Naive thymus-derived CD4-positive, alpha-beta T cell (primary cell): ENCODE data around the gene FIGNL2. TPM values are rescaled to one million over a fixed set of nuclear protein-coding genes. Genes with fewer than 3 reads are reported as not detected.
A peak's percentile ranks its signal among the peaks of the same experiment; 100 is the strongest.

Source experiments
- ATAC-seq: fragments of 150-1000 bp; cut with Tn5 transposase; 2 replicates; pipeline ENCODE4 v1.10.0; 2021; ENCODE audit warnings: mild to moderate bottlenecking, moderate library complexity
- CTCF ChIA-PET: fragments of 350-600 bp; sonication (Branson Sonifier 250); formaldehyde crosslinking; loops from one replicate; lab custom pipeline; 2021; ENCODE audit warnings: antibody characterized with exemption; lab: Charles Lee
- POLR2A ChIA-PET: fragments of 350-600 bp; sonication (Branson Sonifier 250); formaldehyde crosslinking; loops from one replicate; lab custom pipeline; 2021; ENCODE audit warnings: antibody characterized with exemption, inconsistent platforms; lab: Charles Lee
- DNase-seq, 9 donors: peaks; one replicate each; pipeline versions ENCODE4 v3.0.0 to v3.0.0-alpha.2; 2020 to 2022; ENCODE audit warnings: mixed read lengths in 1 of 9
- H3K27ac ChIP-seq: one replicate; pipeline ENCODE4 v1.7.0; 2013; ENCODE audit warnings: mild to moderate bottlenecking, low read depth, low read length, moderate library complexity
- H3K27me3 ChIP-seq, 2 donors: one replicate each; pipeline ENCODE4 v1.7.0; 2013; ENCODE audit warnings: low read length in 2 of 2, mild to moderate bottlenecking in 2 of 2, moderate library complexity in 2 of 2; ENCODE audit not compliant: control insufficient read depth in 2 of 2, insufficient read depth in 2 of 2
- H3K36me3 ChIP-seq, 3 experiments: 1 replicate in 2 of 3; 2 replicates in 1 of 3; pipeline ENCODE4 v1.7.0; 2013; ENCODE audit warnings: low read length in 3 of 3, mild to moderate bottlenecking in 3 of 3, moderate library complexity in 1 of 3; ENCODE audit not compliant: insufficient read depth in 3 of 3, control insufficient read depth in 2 of 3
- H3K4me1 ChIP-seq, 2 donors: one replicate each; pipeline ENCODE4 v1.7.0; 2013; ENCODE audit warnings: low read length in 2 of 2, mild to moderate bottlenecking in 2 of 2, moderate library complexity in 1 of 2; ENCODE audit not compliant: control insufficient read depth in 2 of 2, insufficient read depth in 2 of 2
- H3K4me3 ChIP-seq: 2 replicates; pipeline ENCODE4 v1.7.0; 2013; ENCODE audit warnings: mild to moderate bottlenecking, low read length
- H3K9me3 ChIP-seq, 3 experiments: 1 replicate in 2 of 3; 2 replicates in 1 of 3; pipeline ENCODE4 v1.7.0; 2013; ENCODE audit warnings: low read length in 3 of 3; ENCODE audit not compliant: control insufficient read depth in 2 of 3
- H3K27ac Mint-ChIP-seq, 9 donors: one replicate each; pipeline ENCODE4 v1.8.0; 2020 to 2022; ENCODE audit warnings: mixed read lengths in 9 of 9, mild to moderate bottlenecking in 8 of 9, moderate library complexity in 5 of 9, inconsistent platforms in 2 of 9
- H3K27me3 Mint-ChIP-seq, 5 donors: one replicate each; pipeline ENCODE4 v1.8.0; 2021 to 2022; ENCODE audit warnings: mixed read lengths in 5 of 5, mild to moderate bottlenecking in 1 of 5
- H3K36me3 Mint-ChIP-seq, 5 donors: one replicate each; pipeline ENCODE4 v1.8.0; 2020 to 2022; ENCODE audit warnings: mixed read lengths in 5 of 5, mild to moderate bottlenecking in 3 of 5, inconsistent platforms in 1 of 5
- H3K4me1 Mint-ChIP-seq, 7 donors: one replicate each; pipeline ENCODE4 v1.8.0; 2020 to 2022; ENCODE audit warnings: mixed read lengths in 7 of 7, mild to moderate bottlenecking in 3 of 7, inconsistent platforms in 1 of 7
- H3K4me3 Mint-ChIP-seq, 10 donors: one replicate each; pipeline ENCODE4 v1.8.0; 2020 to 2022; ENCODE audit warnings: mild to moderate bottlenecking in 10 of 10, mixed read lengths in 10 of 10, moderate library complexity in 6 of 10, inconsistent platforms in 2 of 10
- H3K9me3 Mint-ChIP-seq, 11 donors: one replicate each; pipeline ENCODE4 v1.8.0; 2020 to 2022; ENCODE audit warnings: mixed read lengths in 11 of 11, mild to moderate bottlenecking in 4 of 11, inconsistent platforms in 1 of 11, moderate library complexity in 1 of 11
- intact Hi-C, 2 donors: fragments of 100-400 bp; cut with micrococcal nuclease; formaldehyde crosslinking; loops; one replicate each; pipeline ENCODE4 v1.15.1; 2023
- polyA plus RNA-seq, 2 donors: library from polyadenylated mRNA; unstranded; fragments of 300-500 nt; fragmentation: Illumina TruSeq; gene quantifications; one replicate each; pipeline ENCODE4 v1.2.3, GENCODE V29; 2021
- total RNA-seq, 6 experiments: library from RNA in 5 of 6; stranded (reverse) in 5 of 6; gene quantifications; 1 replicate in 5 of 6; 2 replicates in 1 of 6; pipeline ENCODE4 v1.2.3 and lab custom pipeline; 2021 to 2026

The FIGNL2 gene
- total and polyA plus RNA-seq, 7 experiments from 2014 or later, result 0.07 to 2.1 (median 1.3) TPM; not detected in 1

GRCh38 chr12:51813931-51814310 is 34.6 kb downstream of the FIGNL2 start:
- H3K4me3 ChIP-seq, result peak overlapping the region; percentile 41
- H3K27ac ChIP-seq, result no peak overlapping the region
- ATAC-seq (no peak), DNase-seq (no peak)
- intact Hi-C loops, result loop anchor here (1.0 to 2.0 kb wide), 3 partner anchors 33 to 393 kb away; partner anchors contain the start of gene SLC4A8 (in 1 of the 2)
- H3K27me3 Mint-ChIP-seq, result peaks cover 0 to 51% (median 0%) of the 10 kb centered on the region in 5 donors
- H3K9me3 ChIP-seq, result no peaks in the 10 kb centered on the region
- CTCF ChIA-PET, result interaction anchor here (0.7 to 2.9 kb wide), 4 partner anchors 10 to 393 kb away, joined by 3 to 12 read pairs (median 6); no protein-coding TSS in a partner anchor
- H3K36me3 Mint-ChIP-seq, result peaks cover 0 to 1% (median 0%) of the 10 kb centered on the region in 5 donors
- H3K27ac Mint-ChIP-seq, result peak overlapping the region in 2 of 9 donors; percentile 31 to 90
- no peaks in the 10 kb centered on the region for H3K36me3 ChIP-seq
- peaks cover 9 to 18% (median 10%) of the 10 kb centered on the region in 7 donors for H3K4me1 Mint-ChIP-seq
- H3K4me1 ChIP-seq, result peaks cover 4 to 7% of the 10 kb centered on the region in 2 donors
- peaks cover 0 to 3% (median 0%) of the 10 kb centered on the region in 11 donors for H3K9me3 Mint-ChIP-seq
- no peaks in the 10 kb centered on the region for H3K27me3 ChIP-seq
- peak overlapping the region; percentile 5 to 83 (median 62) for H3K4me3 Mint-ChIP-seq
- POLR2A ChIA-PET, result interaction anchor here (0.6 to 1.3 kb wide), 6 partner anchors 9 to 23 kb away, joined by 3 to 4 read pairs (median 3); no protein-coding TSS in a partner anchor

- H3K4me3 ChIP-seq, result no peak overlapping the region
- no peak overlapping the region for H3K27ac ChIP-seq
- no peaks in the 10 kb centered on the region for H3K9me3 ChIP-seq
- H3K36me3 ChIP-seq, result no peaks in the 10 kb centered on the region
- ChIA-PET POLR2A (interaction anchor here (1.0 kb wide), 1 partner anchor 9 kb away, joined by 3 read pairs; no protein-coding TSS in a partner anchor), CTCF (interaction anchor here (0.7 to 2.9 kb wide), 3 partner anchors 11 to 146 kb away, joined by 3 to 12 read pairs (median 4); no protein-coding TSS in a partner anchor)
- peaks cover 0 to 47% (median 0%) of the 10 kb centered on the region in 5 donors for H3K27me3 Mint-ChIP-seq
- peaks cover 0 to 3% (median 0%) of the 10 kb centered on the region in 11 donors for H3K9me3 Mint-ChIP-seq
- H3K27me3 ChIP-seq, result no peaks in the 10 kb centered on the region
- intact Hi-C loops, result no loop called here
- H3K4me1 Mint-ChIP-seq, result peaks cover 9 to 18% (median 10%) of the 10 kb centered on the region in 7 donors
- peaks cover 0 to 1% (median 0%) of the 10 kb centered on the region in 5 donors for H3K36me3 Mint-ChIP-seq
- peak overlapping the region; percentile 37 to 83 (median 65) for H3K4me3 Mint-ChIP-seq
- peak overlapping the region in 1 of 9 donors; percentile 46 for H3K27ac Mint-ChIP-seq
- ATAC-seq (no peak), DNase-seq (no peak)
- peaks cover 4 to 7% of the 10 kb centered on the region in 2 donors for H3K4me1 ChIP-seq
Measured at GRCh38 chr12:51812871-51813270, 35.6 kb downstream of the FIGNL2 start.

- CTCF ChIA-PET, result no interaction called here
- peak overlapping the region in 1 of 10 donors; percentile 36 for H3K4me3 Mint-ChIP-seq
- POLR2A ChIA-PET, result interaction anchor here (0.6 to 1.9 kb wide), 2 partner anchors 9 to 121 kb away, joined by 3 to 8 read pairs; no protein-coding TSS in a partner anchor
Measured at GRCh38 chr12:51811203-51812202, 37.0 kb downstream of the FIGNL2 start.

GRCh38 chr12:51809193-51809592 is 39.3 kb downstream of the FIGNL2 start:
- Histone ChIP-seq H3K27ac (no peak overlapping the region), H3K27me3 (no peaks in the 10 kb centered on the region), H3K9me3 (no peaks in the 10 kb centered on the region), H3K4me1 (no peaks in the 10 kb centered on the region), H3K4me3 (no peak overlapping the region), H3K36me3 (no peaks in the 10 kb centered on the region)
- ChIA-PET CTCF (interaction anchor here (0.8 kb wide), 1 partner anchor 10 kb away, joined by 3 read pairs; no protein-coding TSS in a partner anchor), POLR2A (no interaction called here)
- Mint-ChIP-seq H3K4me1 (peaks cover 0 to 5% (median 0%) of the 10 kb centered on the region in 7 donors), H3K27me3 (peaks cover 0 to 19% (median 0%) of the 10 kb centered on the region in 5 donors), H3K9me3 (no peaks in the 10 kb centered on the region), H3K36me3 (peaks cover 0 to 4% (median 0%) of the 10 kb centered on the region in 5 donors), H3K27ac (peak overlapping the region in 1 of 9 donors; percentile 6), H3K4me3 (no peak overlapping the region)
- intact Hi-C loops, result no loop called here
- DNase-seq, result no peak
- no peak for ATAC-seq

More at GRCh38 chr12:51811203-51812202, 37.0 kb downstream of the FIGNL2 start:
- peak overlapping the region in 1 of 9 donors; percentile 41 for H3K27ac Mint-ChIP-seq
- intact Hi-C loops, result no loop called here
- H3K27me3 Mint-ChIP-seq, result peaks cover 0 to 33% (median 3%) of the 10 kb centered on the region in 5 donors
- Histone ChIP-seq H3K4me1 (peaks cover 4 to 7% of the 10 kb centered on the region in 2 donors), H3K4me3 (no peak overlapping the region), H3K9me3 (no peaks in the 10 kb centered on the region), H3K36me3 (no peaks in the 10 kb centered on the region), H3K27ac (no peak overlapping the region), H3K27me3 (no peaks in the 10 kb centered on the region)
- peaks cover 0 to 3% (median 0%) of the 10 kb centered on the region in 11 donors for H3K9me3 Mint-ChIP-seq
- H3K36me3 Mint-ChIP-seq, result peaks cover 0 to 2% (median 0%) of the 10 kb centered on the region in 5 donors
- ATAC-seq (no peak), DNase-seq (no peak)
- peaks cover 9 to 15% (median 10%) of the 10 kb centered on the region in 7 donors for H3K4me1 Mint-ChIP-seq

GRCh38 chr12:51806896-51807295 is 41.6 kb downstream of the FIGNL2 start:
- H3K9me3 ChIP-seq, result no peaks in the 10 kb centered on the region
- ATAC-seq (no peak), DNase-seq (no peak)
- intact Hi-C loops, result no loop called here
- CTCF ChIA-PET, result interaction anchor here (1.0 kb wide), 1 partner anchor 14 kb away, joined by 3 read pairs; no protein-coding TSS in a partner anchor
- no peaks in the 10 kb centered on the region for H3K4me1 ChIP-seq
- Mint-ChIP-seq H3K27me3 (peaks cover 0 to 10% (median 0%) of the 10 kb centered on the region in 5 donors), H3K4me1 (no peaks in the 10 kb centered on the region), H3K4me3 (no peak overlapping the region), H3K9me3 (no peaks in the 10 kb centered on the region), H3K36me3 (peaks cover 0 to 4% (median 0%) of the 10 kb centered on the region in 5 donors), H3K27ac (no peak overlapping the region)
- POLR2A ChIA-PET, result no interaction called here
- H3K27me3 ChIP-seq, result no peaks in the 10 kb centered on the region
- H3K36me3 ChIP-seq, result no peaks in the 10 kb centered on the region
- H3K4me3 ChIP-seq, result no peak overlapping the region
- H3K27ac ChIP-seq, result no peak overlapping the region

- Histone ChIP-seq H3K4me1 (no peaks in the 10 kb centered on the region), H3K27me3 (no peaks in the 10 kb centered on the region), H3K9me3 (no peaks in the 10 kb centered on the region), H3K27ac (no peak overlapping the region), H3K36me3 (no peaks in the 10 kb centered on the region), H3K4me3 (no peak overlapping the region)
- ChIA-PET POLR2A (no interaction called here), CTCF (no interaction called here)
- Mint-ChIP-seq H3K36me3 (no peaks in the 10 kb centered on the region), H3K9me3 (no peaks in the 10 kb centered on the region), H3K4me3 (no peak overlapping the region), H3K4me1 (no peaks in the 10 kb centered on the region), H3K27ac (no peak overlapping the region), H3K27me3 (no peaks in the 10 kb centered on the region)
- DNase-seq (no peak), ATAC-seq (no peak)
- intact Hi-C loops, result no loop called here
Measured at GRCh38 chr12:51801027-51801426, 47.5 kb downstream of the FIGNL2 start.
